Inferior parietal cortex (tissue), 1 donor: ENCODE data around the gene RNLS.

Source experiments
- DNase-seq: peaks from one replicate; pipeline ENCODE4 v3.0.0-alpha.2; 2016; ENCODE audit errors: extremely low spot score

RNLS gene

DNA sequence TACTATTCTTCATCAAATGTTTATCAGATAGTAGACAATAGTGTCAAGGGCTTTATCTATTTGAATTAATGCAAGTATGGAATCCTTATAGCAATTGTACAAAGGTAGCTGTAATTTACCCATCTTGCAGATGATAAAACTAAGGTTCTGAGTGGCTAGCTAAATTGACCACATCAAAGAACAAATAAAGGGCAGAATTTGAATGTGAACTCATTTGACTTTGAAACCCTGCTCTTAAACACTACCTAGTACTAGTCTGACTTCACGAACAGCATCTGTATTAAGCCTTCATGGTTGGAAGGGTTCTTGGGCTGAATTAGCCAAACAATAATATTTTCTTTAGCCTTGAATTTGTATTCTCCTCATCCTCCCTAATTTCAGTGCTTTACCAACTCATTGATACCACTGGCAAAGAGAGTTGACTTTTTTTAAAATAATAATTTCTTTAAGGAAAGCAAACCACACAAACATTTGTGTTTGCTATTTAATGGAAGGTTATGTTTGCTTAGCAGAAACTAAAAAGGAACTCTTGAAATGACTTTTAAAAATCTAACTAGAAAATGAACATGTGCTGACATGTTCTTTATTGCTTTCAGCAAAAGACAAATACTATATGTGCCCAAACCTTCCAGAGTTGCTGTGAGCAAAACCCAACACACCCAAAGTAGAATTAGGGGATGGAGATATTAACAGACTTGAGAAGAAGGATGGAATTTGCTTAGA is 322.6 kb downstream of the RNLS start:
- no peak for DNase-seq

DNA sequence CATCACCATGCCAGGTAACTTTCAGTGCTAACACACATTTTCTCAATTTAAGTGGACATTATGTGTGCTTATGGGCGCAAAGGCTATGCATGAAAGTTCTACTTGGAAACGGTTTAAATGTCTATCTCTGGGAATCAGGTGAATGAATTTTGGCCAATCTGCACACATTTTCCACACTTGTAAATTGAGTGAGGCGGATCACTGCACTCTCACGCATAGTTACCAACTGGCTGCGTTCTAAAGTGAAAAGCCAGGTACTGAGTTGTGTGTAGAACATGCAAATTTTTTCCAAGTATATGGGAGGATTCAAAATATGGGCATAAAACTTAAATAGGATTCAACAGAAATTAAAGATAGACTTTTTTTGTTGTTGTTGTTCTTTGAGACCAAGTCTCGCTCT is 323.7 kb downstream of the RNLS start:
- no peak for DNase-seq

DNA sequence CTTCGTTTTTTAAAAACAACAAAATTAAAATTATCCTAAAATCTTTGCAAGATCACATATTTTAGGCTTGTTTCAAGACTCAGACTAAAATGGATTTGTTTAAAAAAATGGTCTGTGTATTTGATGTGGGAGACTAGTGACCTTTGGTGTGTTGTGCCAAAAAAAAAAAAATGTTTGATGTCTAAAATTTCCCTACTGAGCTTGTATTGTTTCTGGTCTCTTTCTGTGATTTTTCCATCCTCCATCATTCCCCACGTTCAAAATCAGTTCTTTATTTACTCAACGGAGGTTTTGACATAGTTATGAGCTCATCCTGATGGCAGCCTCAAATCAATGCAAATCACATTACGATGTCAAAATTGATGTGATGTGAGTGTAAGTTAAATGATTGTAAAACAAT is 326.2 kb downstream of the RNLS start:
- DNase-seq, result no peak

DNA sequence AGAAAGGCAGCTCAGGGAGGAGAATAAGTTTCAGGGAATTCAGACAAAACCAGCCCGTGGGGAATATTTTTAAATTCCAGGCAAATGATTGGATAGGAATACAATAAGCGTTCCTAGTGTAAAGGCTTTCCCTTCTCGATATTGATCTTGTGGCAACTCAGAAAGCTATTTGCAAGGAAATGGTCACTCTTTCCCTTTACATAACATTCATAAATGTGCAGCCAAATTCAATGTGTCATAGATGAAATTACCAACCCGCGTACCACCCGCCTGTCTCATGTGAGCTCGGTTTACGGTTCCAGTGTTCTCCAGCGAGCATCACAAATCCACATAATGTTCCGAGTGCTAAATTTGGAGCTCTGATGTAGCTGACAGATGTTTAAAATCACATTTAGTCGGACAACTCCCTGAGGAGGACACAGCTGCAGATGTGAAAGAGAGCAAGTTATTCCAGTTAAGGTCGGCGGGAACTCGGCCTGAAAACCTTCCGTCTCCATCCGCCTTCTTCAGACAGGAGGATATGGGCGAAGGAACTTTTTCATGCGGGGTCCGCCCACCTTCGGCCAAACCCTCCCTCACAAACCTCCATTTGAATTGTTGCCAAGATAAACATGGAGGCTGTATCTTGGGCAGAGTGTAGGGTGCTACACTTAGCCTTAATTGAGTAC is 327.0 kb downstream of the RNLS start:
- no peak for DNase-seq

DNA sequence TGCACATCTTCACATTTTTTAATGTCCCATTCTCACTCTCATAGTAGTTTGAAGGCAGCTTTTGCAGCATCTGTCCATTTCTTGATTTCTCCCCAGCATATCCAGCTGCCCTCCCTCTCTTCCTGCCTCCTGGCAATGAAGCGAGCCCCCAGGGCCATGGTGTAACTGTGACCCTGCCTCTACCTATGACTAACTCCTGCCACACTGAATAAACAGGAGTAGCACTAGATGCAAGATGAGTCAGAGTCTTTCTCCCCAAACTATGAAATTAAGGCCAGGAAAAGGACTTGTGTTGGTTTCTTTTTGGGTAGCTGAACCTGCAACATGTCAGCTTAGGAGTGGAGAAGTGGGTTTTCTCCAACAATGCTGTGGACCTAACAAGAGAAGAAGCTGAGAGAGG is 329.0 kb downstream of the RNLS start:
- DNase-seq, result no peak

DNA sequence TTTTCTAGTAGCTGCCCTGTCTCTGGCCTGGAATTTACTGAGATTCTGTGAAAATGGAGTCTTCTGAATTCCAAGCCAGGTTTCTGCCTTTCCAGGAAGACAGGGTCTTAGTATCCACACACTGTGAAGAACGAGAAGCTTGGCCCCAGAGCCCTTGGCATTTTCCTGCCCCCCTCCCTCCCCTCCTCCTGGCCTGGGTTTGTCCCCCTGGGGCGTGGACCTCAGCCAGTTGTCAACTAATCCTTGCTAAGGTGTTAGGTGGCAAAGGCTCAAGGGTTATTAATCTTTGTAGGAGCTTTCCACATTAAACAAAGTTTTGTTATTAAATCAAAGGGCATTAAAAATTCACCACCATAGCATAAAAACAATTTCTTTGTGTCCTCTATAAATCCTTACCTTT is 329.5 kb downstream of the RNLS start:
- DNase-seq, result no peak

DNA sequence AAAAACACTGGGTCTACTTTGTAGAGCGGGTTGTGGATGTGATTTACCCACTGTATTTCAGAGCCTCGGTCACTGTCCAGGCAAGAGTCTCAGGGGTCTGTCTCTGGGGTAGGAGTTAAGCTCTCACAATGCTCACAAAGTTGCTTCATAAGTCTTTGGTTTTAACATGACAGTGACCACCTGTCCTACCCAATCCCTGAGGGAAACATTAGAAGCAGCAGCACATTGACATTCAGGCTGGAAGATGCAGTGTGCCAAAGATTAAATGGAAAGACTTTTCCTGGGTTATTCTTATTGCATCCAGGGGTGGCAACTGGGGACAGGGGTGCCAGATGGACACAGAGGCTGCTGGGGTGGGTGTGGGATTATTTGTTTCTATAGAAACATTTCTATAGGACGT is 330.0 kb downstream of the RNLS start:
- DNase-seq, result no peak

DNA sequence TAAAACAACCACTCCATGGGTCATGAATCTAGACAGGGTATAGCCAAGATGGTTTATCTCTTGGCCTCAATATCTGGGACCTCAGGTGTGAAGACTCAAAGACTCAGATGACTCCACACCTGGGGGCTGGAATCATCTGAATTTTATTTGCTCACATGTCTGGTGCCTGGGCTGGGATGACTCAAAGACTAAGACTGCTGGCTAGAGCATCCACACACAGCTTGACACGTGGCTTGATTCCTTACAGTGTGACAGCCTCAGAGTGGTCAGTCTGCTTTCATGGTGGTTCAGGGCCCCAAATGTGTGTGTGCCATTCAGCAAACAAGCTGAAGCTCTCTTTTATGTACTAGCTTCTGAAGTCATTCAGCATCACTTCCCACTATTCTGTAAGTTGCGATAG is 333.7 kb downstream of the RNLS start:
- no peak for DNase-seq

DNA sequence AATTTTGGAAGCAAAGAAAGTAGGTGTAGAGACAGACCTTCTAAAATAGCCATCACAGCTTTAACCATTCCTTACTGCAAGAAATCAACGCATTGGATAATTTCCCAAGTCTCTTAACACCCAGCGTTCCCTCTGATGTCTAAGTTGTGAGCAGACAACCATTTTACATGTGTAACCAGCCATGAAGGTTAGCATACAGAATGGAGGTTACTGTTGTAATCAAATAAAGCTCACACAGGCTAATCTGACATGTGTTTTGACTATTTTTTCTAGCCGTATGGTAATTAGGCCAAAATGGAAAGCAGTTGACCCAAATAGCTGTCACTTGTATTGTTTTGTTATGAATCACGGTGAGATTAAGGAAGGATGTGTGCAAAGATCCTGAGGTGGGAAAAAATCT is 336.4 kb downstream of the RNLS start:
- DNase-seq, result no peak

DNA sequence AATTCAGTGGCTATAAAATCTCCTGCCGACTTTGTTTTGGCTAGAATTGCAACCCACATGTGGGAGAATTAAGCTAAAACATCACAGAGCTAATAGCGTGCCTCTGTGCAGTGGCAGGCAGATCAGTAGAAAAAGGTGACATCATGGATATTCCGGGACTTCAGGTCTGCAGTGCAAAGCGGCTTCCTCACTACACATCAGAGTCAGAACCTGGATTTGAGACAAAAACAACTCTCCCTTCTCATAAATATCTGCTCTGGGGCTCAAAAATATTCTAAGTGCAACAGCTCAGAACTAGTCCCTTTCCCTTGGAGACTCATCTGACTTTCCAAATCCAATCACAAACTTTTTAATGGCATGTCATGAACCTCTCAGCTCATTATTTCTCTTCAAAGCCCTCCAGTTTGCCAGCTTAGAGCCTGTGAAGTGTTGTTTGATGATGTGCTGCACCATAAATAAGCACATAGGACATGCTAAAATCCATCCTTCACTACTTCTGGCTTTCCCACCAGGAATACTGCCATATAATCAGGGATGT is 337.1 kb downstream of the RNLS start:
- peak; percentile 43 for DNase-seq

DNA sequence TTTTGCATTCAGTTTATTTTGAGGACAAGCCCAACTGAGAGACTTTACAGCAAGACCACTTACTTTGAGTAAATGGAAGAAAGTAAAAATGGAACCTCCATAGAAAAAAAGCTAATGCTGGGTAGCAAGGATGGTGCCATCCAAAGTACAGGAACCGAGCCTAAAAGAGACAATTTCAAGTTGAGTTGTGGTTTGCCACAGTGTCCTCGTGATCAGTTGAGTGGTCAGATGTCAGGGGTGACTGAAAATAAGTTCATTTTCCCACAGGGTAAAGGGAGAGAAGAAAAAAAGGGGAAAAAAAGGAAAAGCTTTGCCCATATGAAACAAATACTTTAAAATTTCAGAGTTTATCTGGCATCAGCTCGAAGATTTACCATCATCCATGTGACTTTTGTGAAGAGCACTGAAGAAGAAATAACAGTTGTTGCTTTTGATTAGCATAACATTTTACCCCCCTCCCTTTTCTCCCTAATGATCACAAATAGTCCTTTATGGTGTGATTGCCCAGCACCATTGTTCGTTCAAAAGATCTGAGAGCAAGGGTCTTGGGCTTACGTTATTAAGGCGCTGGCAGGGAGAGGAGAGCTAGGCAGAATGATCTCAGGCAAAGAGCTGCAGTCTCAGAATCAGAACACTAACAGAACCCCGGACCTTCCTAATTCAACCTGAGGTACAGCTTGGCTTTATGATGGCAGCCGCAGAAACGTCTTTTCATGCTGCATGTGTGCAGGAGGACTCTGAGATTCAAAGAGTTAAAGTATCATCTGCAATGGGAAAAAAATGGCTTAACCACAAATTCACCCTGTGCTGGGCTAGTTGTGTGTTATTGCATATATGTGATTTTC is 338.1 kb downstream of the RNLS start:
- DNase-seq, result peak; percentile 16

DNA sequence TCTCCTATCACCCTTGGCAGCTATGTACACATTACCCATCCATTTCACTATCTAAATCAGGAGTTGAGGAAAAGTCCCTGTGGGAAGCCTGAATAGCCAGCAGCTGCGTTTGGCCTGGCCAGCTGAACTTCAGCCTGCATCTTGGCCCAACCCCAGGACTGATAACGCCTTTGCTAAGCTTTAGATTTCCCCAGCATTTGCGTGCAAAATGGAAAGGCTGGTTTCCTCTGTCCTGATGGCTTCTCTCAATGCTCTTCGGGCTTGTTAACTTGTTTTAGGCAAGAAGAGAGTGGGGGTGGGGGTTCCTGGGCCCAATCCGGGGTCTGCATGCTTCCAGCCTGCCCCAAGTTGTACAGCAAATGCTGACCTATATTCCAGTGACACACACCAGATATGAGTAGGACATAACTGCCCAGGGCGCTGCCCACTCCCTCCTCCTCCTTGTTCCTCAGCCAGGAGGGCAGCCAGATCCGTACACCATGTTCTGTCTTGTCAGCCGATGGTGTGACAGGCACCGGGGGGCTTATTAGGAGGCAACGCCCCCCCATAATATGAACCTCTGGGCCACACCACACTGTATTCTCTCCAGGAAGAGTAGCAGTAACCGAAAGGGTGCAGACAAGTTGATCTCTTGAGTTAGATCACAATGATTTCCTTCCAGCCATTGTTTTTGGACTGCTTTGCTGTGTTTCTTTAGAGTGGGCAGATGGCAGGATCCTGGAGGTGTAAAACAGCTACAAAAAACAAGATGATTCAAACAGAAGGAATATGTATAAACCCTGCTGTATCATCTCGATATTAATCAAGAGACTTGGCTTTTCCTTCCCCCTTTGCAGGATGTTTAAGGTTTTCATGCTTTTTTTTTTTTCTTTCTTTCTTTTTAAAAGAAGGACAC is 339.0 kb downstream of the RNLS start:
- peak; percentile 40 for DNase-seq

DNA sequence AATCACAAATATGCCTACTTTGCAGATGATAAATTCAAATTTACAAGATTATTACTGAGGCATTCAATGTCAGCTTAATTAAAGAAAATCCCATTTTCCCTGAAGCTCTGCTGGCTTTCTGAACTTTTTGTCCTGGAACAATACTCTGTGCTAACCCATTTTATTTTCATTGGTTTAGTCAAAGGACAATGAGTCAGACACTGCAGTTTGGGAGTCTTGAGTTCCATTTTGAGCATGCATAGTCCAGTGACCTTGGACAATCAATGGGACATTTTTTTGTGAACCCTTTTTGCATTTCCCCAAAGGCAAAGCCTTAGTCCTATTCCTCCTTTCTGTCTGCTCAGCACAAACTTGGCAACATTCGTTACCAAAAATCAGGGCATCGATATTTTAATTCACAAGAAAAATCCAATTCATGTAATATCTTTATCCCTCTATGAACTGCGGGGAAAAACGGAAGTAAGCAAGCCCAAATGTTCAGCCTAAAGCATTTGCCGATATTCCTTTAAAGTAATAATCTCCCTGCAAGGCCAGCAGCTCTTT is 339.8 kb downstream of the RNLS start:
- DNase-seq, result no peak

DNA sequence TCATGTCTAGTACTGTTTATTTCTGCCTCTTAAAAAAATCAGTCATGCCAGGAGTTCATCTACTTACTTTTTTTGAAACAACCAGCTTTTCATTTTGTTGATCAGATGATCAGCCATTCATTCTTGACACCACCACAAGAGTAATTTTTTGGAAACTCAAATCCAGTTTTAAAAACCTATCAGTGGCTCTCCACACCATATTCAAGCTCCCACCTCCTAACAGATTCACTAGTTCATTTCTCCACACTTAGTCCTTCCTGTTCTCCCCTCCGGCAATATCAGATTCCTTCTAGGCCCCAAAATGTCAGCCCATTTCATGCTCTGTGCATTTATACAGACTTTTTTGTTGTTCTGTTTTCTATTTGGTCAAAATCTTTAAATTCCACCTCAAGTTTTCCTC is 341.6 kb downstream of the RNLS start:
- DNase-seq, result no peak

DNA sequence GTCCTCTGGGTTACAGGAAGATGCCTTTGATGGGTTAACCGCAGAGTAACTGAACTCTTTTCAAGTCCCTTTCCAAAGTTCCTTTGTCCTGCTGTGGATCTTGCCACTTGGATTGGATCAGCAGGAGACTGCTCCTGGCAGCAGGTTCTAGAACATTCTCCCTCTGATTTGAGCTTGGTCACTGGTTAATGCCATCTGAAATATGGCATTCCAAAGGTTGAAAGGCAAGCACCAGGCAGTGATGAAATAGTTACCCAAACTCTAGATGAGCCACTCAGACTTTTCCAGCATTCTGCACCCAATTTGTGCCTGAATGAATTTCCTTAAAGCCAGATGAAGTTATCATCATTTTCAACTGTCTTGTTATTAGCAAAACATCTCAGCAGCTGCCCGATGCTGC is 343.9 kb downstream of the RNLS start:
- no peak for DNase-seq

DNA sequence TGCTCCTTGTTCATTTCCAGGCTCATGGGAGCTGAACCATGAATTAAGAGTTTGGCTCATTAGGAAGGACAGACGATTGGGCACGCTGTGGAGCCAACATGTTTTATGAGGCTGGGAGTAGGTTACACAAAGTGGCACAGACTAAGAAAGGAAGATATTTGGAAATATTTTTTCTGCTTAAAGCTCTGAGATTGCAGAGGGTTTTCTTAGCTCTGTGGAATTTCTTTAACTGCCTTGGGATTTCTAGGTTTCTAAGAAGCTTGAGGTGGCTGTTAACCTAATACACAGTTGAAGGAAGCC is 344.6 kb downstream of the RNLS start:
- DNase-seq, result no peak

DNA sequence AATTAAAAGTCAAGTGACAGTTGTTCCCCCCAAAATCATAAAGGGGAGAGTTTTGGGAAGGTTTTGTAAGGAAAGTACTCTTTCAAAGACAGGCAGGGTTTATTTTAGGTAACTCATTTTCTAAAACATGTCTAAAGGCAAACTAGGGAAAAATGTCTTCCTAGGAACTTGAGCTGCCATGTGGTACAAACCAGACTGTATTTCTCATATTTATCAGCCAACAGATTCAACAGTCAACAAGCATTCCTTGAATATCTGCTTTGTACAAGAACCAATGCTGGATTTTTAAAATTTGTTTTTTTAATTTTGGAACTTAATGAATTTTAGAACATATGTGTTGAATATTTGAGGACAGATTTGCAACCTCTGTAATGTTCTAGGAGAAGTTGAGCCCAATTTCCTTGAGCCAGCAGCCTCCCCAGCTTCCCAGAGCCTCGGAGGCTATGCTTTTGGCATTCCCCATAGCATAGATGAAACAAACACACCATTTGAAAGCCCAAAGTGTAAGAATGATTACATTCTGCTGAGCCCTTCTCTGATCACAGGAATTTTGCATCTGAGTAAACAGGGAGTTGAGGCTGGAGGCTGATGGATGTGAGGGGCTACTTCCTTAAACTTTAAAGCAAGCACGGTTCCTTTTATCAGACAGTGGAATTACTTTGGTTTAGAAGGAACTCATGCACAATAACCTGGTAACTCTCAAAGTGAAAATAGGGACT is 345.1 kb downstream of the RNLS start:
- no peak for DNase-seq

DNA sequence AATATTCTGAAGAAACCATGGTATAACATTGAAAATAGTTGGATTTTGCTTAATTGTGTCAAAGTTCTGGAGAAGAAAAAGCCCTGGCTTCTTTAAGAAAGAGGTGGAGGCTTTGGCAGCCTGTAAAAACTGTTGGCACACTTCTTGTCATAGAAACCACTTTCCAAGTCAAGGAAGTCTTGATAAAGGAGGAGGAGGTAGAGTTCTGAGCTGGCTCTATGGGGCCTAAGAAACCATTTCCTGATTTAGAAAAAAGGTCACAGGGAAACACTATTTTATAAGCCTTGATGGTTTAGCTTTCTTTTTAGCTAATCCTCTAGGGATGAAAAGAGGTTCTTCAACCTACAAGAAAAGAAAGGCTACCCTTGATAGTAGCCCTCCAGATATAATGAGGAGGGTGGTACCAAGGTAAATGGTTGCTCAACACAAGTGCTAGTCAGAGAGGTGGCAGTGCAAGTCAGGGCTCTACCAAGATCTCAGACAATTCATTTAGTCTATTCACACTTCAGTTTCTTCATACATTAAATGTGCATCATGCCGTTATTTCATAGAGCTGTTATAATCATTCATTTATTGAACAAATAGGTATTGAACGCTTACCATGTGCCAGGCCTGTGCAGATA is 346.9 kb downstream of the RNLS start:
- no peak for DNase-seq

DNA sequence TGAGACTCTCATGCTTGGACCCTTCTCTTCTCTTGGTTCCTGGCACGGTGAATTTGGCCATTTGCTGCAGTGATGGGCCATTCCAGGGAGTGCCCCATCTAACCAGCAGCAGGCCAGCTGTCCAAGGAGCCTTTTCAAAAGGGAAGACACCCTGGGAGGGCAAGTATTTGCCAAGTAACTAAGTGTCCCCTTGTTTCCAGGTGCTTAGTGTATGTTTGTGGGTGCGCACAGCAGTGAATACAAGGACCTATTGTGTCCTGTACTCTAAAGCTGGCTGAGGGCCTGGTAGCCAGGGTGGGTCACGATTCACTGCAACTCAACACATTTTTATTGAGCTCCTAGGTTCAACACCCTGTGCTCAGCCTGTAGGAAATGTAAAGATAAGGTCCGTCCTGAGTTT is 348.8 kb downstream of the RNLS start:
- DNase-seq, result no peak

DNA sequence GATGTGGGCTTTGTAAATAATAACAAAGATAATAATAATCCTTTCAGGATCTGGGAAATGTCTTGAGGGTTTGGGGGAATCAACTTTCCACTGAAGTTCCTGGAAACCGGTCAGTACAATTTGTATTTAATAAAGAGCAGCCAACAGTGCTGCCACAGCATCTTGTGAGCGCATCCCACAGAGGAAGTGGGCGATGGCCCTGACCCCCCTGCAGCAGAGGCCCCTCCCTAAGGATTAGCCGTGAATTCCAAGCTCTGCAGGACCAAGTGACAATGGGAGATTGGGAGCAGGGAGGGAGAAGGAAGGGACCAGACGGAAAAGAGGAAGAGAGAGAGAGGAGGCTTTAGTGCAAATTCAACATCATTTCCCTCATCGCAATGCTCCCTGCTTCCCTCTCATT is 349.2 kb downstream of the RNLS start:
- DNase-seq, result no peak
